Esophagus muscularis mucosa (tissue), 4 donors: ENCODE results near the gene DEGS2. TPM values are rescaled to one million over a fixed set of nuclear protein-coding genes. Genes with fewer than 3 reads are reported as not detected.
"Not testable (repeated sequence)": the region's sequence is repeated elsewhere in the genome, so short reads cannot be mapped to it uniquely, and the experiment has no call there.

Source experiments
- DNase-seq: peaks from one replicate; pipeline ENCODE4 v3.0.0-alpha.2; 2017; ENCODE audit errors: extremely low spot score
- H3K27ac ChIP-seq, 4 donors: fragments of 200-600 bp; sonication (generic); replicated peaks in 1 of 4; 1 replicate in 3 of 4; 2 replicates in 1 of 4; pipeline ENCODE4 v1.5.1; 2016 to 2019; ENCODE audit warnings: mild to moderate bottlenecking in 1 of 4
- H3K27me3 ChIP-seq, 4 donors: fragments of 200-600 bp; sonication (generic); one replicate each; pipeline versions ENCODE4 v1.5.1 to v1.6.0; 2016 to 2019
- H3K36me3 ChIP-seq, 4 donors: fragments of 200-600 bp; sonication (generic); one replicate each; pipeline ENCODE4 v1.5.1; 2016 to 2019
- H3K4me1 ChIP-seq, 4 donors: fragments of 200-600 bp; sonication (generic); one replicate each; pipeline ENCODE4 v1.5.1; 2016 to 2019
- H3K4me3 ChIP-seq, 4 donors: fragments of 200-600 bp; sonication (generic); 1 replicate in 2 of 4; 2 replicates in 2 of 4; pipeline ENCODE4 v1.5.1; 2016 to 2019; ENCODE audit warnings: mild to moderate bottlenecking in 4 of 4, moderate library complexity in 1 of 4
- H3K9me3 ChIP-seq, 4 donors: fragments of 200-600 bp; sonication (generic); 1 replicate in 3 of 4; 2 replicates in 1 of 4; pipeline ENCODE4 v1.5.1; 2016 to 2019
- CTCF ChIP-seq, 3 experiments: fragments of 200-600 bp in 2 of 3; fragments of 450-650 bp in 1 of 3; sonication (generic) in 2 of 3; IDR thresholded peaks; one replicate each; pipeline ENCODE4 v1.5.1; 2017 to 2019; ENCODE audit warnings: antibody characterized with exemption in 3 of 3, mild to moderate bottlenecking in 2 of 3, moderate library complexity in 1 of 3
- EP300 ChIP-seq: sonication (generic); formaldehyde crosslinking; IDR thresholded peaks from one replicate; pipeline ENCODE4 v1.6.1; 2017; ENCODE audit warnings: antibody characterized with exemption
- POLR2A ChIP-seq: fragments of 450-650 bp; IDR thresholded peaks from one replicate; pipeline ENCODE4 v1.6.1; 2017; ENCODE audit warnings: antibody characterized with exemption, moderate library complexity, mild to moderate bottlenecking, low read depth
- POLR2AphosphoS5 ChIP-seq, 2 donors: sonication (generic); formaldehyde crosslinking; IDR thresholded peaks; one replicate each; pipeline ENCODE4 v1.6.1; 2017; ENCODE audit warnings: antibody characterized with exemption in 2 of 2
- WGBS: methylation state at CpG from one replicate; pipeline ENCODE4 v1.1.5; 2018; 5-methylcytosine and 5-hydroxymethylcytosine counted together
- intact Hi-C: fragments of 100-400 bp; cut with DNase I; formaldehyde crosslinking; loops from one replicate; pipeline ENCODE4 v1.15.1; 2023
- total RNA-seq, 4 donors: library from RNA; depleted of rRNA; stranded (reverse); fragments of >200 nt; gene quantifications; one replicate each; pipeline versions ENCODE4 v1.1.0 to v1.2.1, GENCODE V29; 2016

Gene DEGS2
- total RNA-seq, 4 donors from 2014 or later = 0.06 to 0.33 (median 0.11) TPM; not detected in 1

- Histone ChIP-seq H3K4me1 (peaks cover 11 to 19% (median 18%) of the 10 kb centered on the region in 4 donors), H3K27me3 (peaks cover 0 to 51% (median 8%) of the 10 kb centered on the region in 4 donors), H3K4me3 (peak overlapping the region in 2 of 4 donors; percentile 20), H3K9me3 (no peaks in the 10 kb centered on the region), H3K36me3 (no peaks in the 10 kb centered on the region), H3K27ac (no peak overlapping the region)
- intact Hi-C loops = no loop called here
- no peak for DNase-seq
- TF ChIP-seq EP300 (no peak), CTCF (IDR thresholded peaks at IDR 0.05) (peak in 1 of 3 experiments; percentile 16), POLR2AphosphoS5 (IDR thresholded peaks at IDR 0.05) (no peak), POLR2A (no peak)
- WGBS = 48% methylated on average over 16 of the region's 27 CpGs
These were observed 5.9 kb upstream of the DEGS2 start for GRCh38 chr14:100165376-100165775.

- Histone ChIP-seq H3K36me3 (no peaks in the 10 kb centered on the region), H3K27me3 (peaks cover 2 to 62% (median 33%) of the 10 kb centered on the region in 4 donors), H3K4me3 (no peak overlapping the region), H3K27ac (no peak overlapping the region), H3K9me3 (no peaks in the 10 kb centered on the region), H3K4me1 (peaks cover 16 to 23% (median 21%) of the 10 kb centered on the region in 4 donors)
- intact Hi-C loops = no loop called here
- DNase-seq = no peak
- WGBS = no CpG with 5 or more reads among the region's 7 CpGs
- TF ChIP-seq EP300 = no peak
- no peak for TF ChIP-seq POLR2AphosphoS5 (IDR thresholded peaks at IDR 0.05)
- no peak for TF ChIP-seq POLR2A
- no peak for TF ChIP-seq CTCF (IDR thresholded peaks at IDR 0.05)
These were observed 1.1 kb upstream of the DEGS2 start for GRCh38 chr14:100160534-100160916.

- Histone ChIP-seq H3K4me1 (peaks cover 12 to 18% (median 17%) of the 10 kb centered on the region in 4 donors), H3K36me3 (no peaks in the 10 kb centered on the region), H3K27ac (no peak overlapping the region), H3K27me3 (peaks cover 2 to 60% (median 33%) of the 10 kb centered on the region in 4 donors), H3K4me3 (peak overlapping the region; percentile 43 to 52 (median 48)), H3K9me3 (peaks cover 0 to 2% (median 1%) of the 10 kb centered on the region in 4 donors)
- intact Hi-C loops = no loop called here
- no peak for TF ChIP-seq EP300
- TF ChIP-seq POLR2AphosphoS5 (IDR thresholded peaks at IDR 0.05) = no peak
- no peak for TF ChIP-seq CTCF (IDR thresholded peaks at IDR 0.05)
- TF ChIP-seq POLR2A = no peak
- DNase-seq = no peak
- WGBS = 56% methylated on average over 4 of the region's 39 CpGs
These were observed 554 bp upstream of the DEGS2 start for GRCh38 chr14:100159865-100160533.

- no peak for DNase-seq
- peaks cover 12 to 18% (median 17%) of the 10 kb centered on the region in 4 donors for H3K4me1 ChIP-seq
- H3K27me3 ChIP-seq = peaks cover 2 to 72% (median 33%) of the 10 kb centered on the region in 4 donors
- no peak for TF ChIP-seq CTCF (IDR thresholded peaks at IDR 0.05)
- TF ChIP-seq POLR2AphosphoS5 (IDR thresholded peaks at IDR 0.05) = no peak
- TF ChIP-seq POLR2A = no peak
- TF ChIP-seq EP300 = no peak
- no peak overlapping the region for H3K27ac ChIP-seq
- peak overlapping the region; percentile 43 to 52 (median 48) for H3K4me3 ChIP-seq
- peaks cover 0 to 9% (median 8%) of the 10 kb centered on the region in 4 donors for H3K9me3 ChIP-seq
- 28% methylated on average over 12 of the region's 32 CpGs for WGBS
- no peaks in the 10 kb centered on the region for H3K36me3 ChIP-seq
- intact Hi-C loops = no loop called here
These were observed 815 bp downstream of the DEGS2 start for GRCh38 chr14:100158566-100159093.

GRCh38 chr14:100157548-100158232 is 1.8 kb downstream of the DEGS2 start:
- intact Hi-C loops = not testable (repeated sequence)

More at GRCh38 chr14:100157548-100158232, 1.8 kb downstream of the DEGS2 start:
- peaks cover 2 to 81% (median 33%) of the 10 kb centered on the region in 4 donors for H3K27me3 ChIP-seq
- whole genome bisulfite sequencing = 89% methylated on average over 14 of the region's 16 CpGs
- not testable (repeated sequence) for DNase-seq, H3K4me3 ChIP-seq, H3K36me3 ChIP-seq, H3K9me3 ChIP-seq, H3K27ac ChIP-seq
- H3K4me1 ChIP-seq = peaks cover 12 to 18% (median 17%) of the 10 kb centered on the region in 4 donors
